SJCRH30 (cell line): ENCODE measurements around the gene MBL2. TPM values are rescaled to one million over a fixed set of nuclear protein-coding genes. Genes with fewer than 3 reads are reported as not detected.

Experiments used
- DNase-seq, 2 experiments: peaks; one replicate each; pipeline ENCODE4 v3.0.0-alpha.2; 2015 to 2020
- H3K27ac ChIP-seq: fragments of 250-450 bp; sonication (Bioruptor Pico); 2 replicates; pipeline ENCODE4 v1.5.1; 2020; ENCODE audit warnings: mild to moderate bottlenecking, moderate library complexity
- H3K27me3 ChIP-seq: fragments of 250-450 bp; sonication (Bioruptor Pico); 2 replicates; pipeline ENCODE4 v1.5.1; 2020; ENCODE audit warnings: mild to moderate bottlenecking, moderate library complexity
- H3K36me3 ChIP-seq: fragments of 250-450 bp; sonication (Bioruptor Pico); 2 replicates; pipeline ENCODE4 v1.5.1; 2020; ENCODE audit warnings: mild to moderate bottlenecking, moderate library complexity
- H3K4me1 ChIP-seq: fragments of 250-450 bp; sonication (Bioruptor Pico); 2 replicates; pipeline ENCODE4 v1.5.1; 2020; ENCODE audit warnings: mild to moderate bottlenecking, moderate library complexity
- H3K4me3 ChIP-seq: fragments of 250-450 bp; sonication (Bioruptor Pico); 2 replicates; pipeline ENCODE4 v1.5.1; 2020; ENCODE audit warnings: mild to moderate bottlenecking, moderate library complexity
- H3K9me3 ChIP-seq: fragments of 250-450 bp; sonication (Bioruptor Pico); replicated peaks from 2 replicates; pipeline ENCODE4 v1.5.1; 2020; ENCODE audit warnings: mild to moderate bottlenecking, moderate library complexity
- total RNA-seq: library from RNA; depleted of rRNA; stranded (reverse); fragments of >200 nt; shearing (Covaris generic); gene quantifications from 2 replicates; pipeline ENCODE4 v1.2.3, GENCODE V29; 2014

Gene MBL2
- total RNA-seq, 1 experiment from 2014 or later = not detected

DNA sequence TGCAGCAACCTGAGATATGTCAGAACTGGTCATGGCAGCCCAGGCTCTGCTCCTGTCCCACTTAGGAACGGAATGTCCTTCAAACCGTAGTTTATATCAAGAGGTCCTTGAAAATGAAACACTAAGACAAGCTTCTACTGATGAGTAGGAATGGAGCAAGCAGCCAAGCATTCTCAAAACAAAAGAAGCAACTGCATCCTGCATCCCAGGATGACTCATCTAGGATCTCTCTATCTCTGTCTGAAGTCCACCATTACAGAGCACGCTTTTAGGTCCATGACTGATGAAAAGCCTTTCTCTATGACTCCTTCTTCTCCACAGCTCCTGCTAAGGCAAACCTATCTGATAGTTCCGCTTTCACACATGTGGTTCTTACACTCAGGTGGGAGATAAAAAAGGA is 16.3 kb downstream of the MBL2 start:
- Histone ChIP-seq H3K27me3 (no peaks in the 10 kb centered on the region), H3K9me3 (no peaks in the 10 kb centered on the region), H3K36me3 (no peaks in the 10 kb centered on the region), H3K4me3 (no peak overlapping the region), H3K4me1 (no peaks in the 10 kb centered on the region), H3K27ac (no peak overlapping the region)
- no peak for DNase-seq

DNA sequence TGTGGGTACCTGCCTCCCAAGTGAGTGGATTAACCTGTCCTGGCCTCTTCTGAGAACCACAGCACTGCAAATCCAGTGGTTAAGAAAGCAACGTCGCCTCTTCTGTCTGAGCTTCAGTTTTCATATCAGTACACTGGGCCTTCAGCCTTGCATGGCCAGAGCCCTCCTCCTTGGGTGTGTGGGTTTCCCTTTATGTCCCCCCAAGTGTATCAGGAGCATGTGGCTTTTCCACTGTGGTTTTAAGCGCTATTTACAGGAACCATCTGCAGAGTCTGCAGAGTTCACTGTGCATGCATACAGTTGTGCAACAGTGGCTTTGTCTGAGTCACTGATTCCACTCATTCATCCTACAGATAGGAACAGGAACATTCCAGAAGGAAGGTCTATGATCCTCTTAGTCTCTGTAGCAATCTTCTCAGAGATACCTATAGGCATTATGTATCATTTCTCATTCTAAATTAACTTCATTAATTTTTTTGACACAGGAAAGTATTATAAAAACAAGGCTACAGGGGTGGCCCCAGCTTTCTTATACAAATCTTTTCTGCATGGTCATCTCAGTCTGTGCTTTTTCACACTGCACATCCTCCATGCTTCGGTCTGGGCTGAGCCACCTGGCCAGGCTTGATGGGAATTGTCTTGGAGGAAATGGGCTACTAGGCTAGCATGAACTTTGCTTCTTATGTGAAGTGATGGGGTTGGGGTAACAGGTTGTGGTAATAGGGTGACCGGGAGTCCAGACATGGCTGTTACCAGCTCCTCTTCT is 17.1 kb downstream of the MBL2 start:
- Histone ChIP-seq H3K9me3 (no peaks in the 10 kb centered on the region), H3K36me3 (no peaks in the 10 kb centered on the region), H3K4me3 (no peak overlapping the region), H3K4me1 (no peaks in the 10 kb centered on the region), H3K27ac (no peak overlapping the region), H3K27me3 (no peaks in the 10 kb centered on the region)
- no peak for DNase-seq

DNA sequence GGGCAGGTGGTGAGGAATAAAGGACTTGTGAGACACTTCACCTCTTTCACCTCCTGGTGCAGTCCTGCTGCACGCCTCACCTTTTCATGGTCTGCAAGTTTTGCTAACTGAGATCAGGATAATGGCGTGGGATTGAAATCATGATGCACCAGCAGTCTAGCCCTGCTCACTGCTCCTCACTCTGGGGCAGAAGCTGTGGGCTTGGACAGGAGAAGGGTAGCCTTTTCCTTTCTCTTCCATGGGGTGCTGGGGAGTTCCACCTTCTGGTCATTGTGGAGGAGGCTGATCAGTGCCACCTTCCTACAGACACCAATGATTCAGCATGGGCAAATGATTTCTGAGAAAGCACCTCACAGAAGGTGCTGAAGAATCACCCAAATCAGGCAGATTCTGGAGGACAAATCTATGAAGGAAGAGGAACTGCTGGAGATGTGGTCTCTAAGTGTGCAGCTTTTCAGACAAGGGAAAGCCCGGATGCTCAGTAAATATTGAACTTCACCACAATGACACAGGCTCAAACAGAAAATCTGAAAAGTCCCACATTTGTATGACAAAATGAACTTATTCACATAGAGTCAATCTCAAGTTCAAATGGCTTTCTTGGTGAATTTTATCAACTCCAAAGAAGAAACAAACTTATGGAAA is 19.7 kb downstream of the MBL2 start:
- Histone ChIP-seq H3K36me3 (no peaks in the 10 kb centered on the region), H3K27me3 (no peaks in the 10 kb centered on the region), H3K9me3 (no peaks in the 10 kb centered on the region), H3K27ac (no peak overlapping the region), H3K4me1 (no peaks in the 10 kb centered on the region), H3K4me3 (no peak overlapping the region)
- no peak for DNase-seq

DNA sequence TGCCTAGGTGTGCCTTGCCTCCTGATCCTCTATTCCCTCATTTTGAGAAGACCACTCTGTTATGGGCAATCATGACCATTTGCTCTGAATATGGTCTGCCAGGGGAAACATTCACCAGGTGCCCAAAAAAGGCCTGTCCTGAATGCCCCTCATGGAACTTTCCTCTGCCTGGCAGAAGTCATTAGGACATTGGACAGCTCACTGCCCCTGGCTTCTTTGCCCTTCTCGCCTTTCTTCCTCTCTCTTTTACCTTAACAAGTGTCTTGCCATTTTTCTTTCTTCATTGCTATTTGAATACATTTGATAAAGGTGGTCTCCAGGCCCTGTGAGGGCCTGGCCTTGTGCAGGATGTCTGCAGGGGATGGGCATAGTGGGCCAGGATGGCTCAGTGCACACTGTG is 20.3 kb downstream of the MBL2 start:
- H3K27ac ChIP-seq = no peak overlapping the region
- H3K27me3 ChIP-seq = no peaks in the 10 kb centered on the region
- no peaks in the 10 kb centered on the region for H3K9me3 ChIP-seq
- H3K36me3 ChIP-seq = no peaks in the 10 kb centered on the region
- no peaks in the 10 kb centered on the region for H3K4me1 ChIP-seq
- no peak for DNase-seq
- H3K4me3 ChIP-seq = no peak overlapping the region

DNA sequence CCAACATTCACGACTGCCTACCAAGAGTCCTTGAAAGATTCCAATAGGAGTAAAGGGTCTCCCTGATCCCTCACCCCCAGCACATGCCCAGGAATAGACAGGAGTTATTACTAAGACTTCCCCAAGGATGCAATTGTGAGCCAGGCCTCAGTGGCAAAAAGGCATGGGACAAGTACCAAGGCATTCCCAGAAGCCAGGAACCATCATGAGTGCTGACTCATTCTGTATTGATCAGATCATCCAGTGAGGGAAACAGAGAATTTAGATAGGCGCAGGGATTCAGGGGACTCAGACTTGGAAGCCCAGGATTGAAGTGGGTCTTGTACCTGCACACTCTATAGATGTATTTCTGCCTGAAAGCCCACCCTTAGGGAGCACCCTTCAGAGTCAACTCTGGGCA is 21.2 kb downstream of the MBL2 start:
- Histone ChIP-seq H3K4me1 (no peaks in the 10 kb centered on the region), H3K36me3 (no peaks in the 10 kb centered on the region), H3K9me3 (no peaks in the 10 kb centered on the region), H3K27me3 (no peaks in the 10 kb centered on the region), H3K4me3 (no peak overlapping the region), H3K27ac (no peak overlapping the region)
- no peak for DNase-seq

DNA sequence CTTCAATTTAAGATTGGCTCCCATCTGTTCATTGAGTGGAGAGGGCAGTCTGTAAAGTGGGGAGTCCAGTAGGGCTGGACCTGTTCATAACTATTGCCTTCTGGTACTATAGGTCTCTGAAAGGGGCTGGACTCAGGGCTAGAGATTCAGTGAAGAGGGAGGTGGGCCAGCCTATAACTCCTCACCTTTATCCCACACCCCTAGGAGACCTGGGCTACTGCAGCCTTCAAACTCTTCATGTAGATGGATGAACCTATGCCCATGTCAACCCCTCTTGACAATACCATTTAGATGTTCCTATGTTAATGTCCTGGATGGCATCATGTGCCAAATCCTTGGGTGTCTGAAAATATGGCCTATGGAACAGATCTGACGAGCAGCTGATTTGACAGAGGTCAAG is 22.0 kb downstream of the MBL2 start:
- Histone ChIP-seq H3K4me3 (no peak overlapping the region), H3K36me3 (no peaks in the 10 kb centered on the region), H3K27me3 (no peaks in the 10 kb centered on the region), H3K9me3 (no peaks in the 10 kb centered on the region), H3K27ac (no peak overlapping the region), H3K4me1 (no peaks in the 10 kb centered on the region)
- no peak for DNase-seq

DNA sequence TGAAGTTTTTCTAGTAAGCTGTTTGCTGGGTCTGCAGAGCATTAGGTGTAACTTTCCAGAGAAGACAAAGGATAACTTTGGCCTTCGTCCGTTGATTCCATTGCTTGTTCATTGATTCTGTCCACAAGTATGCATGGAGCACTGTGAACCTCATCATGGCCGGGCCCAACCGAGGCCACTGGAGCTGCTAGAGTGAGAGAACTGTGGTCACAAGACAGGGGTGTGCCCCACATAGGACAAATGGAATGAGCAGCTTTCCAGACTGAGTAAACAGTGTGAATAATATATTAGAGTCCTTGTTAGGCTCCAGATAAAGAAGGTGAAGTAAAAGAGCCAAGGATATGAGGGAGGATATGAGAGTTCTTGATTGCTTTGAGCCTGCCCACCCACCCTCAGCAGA is 24.9 kb downstream of the MBL2 start:
- no peak for DNase-seq
- no peak overlapping the region for H3K4me3 ChIP-seq

DNA sequence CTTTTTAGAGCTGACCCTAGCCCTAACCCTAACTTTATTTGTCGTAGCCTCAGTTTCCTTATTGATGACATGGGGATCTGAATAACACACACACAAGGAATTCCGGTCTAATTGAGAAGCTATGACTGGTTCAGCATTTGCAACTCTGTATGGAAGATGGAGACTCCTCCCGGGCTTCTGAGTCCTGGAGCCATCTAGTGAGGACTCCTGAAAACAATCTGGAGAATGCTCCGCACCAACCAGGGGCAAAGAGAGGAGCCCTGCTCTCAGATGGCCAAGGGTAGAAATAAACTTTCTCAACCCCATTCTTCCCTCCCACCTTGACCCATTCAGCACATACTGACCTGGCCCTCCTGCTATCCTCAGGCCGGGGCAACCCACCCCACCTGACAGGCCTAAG is 26.4 kb downstream of the MBL2 start:
- no peaks in the 10 kb centered on the region for H3K4me1 ChIP-seq
- H3K27me3 ChIP-seq = 0 out of 2 replicates have a peak, but pooled peaks cover 2% of the 10 kb centered on the region
- H3K4me3 ChIP-seq = no peak overlapping the region
- no peak overlapping the region for H3K27ac ChIP-seq
- no peak for DNase-seq
- no peaks in the 10 kb centered on the region for H3K9me3 ChIP-seq
- H3K36me3 ChIP-seq = no peaks in the 10 kb centered on the region

More for the DNA sequence above, 24.9 kb downstream of the MBL2 start:
- Histone ChIP-seq H3K9me3 (no peaks in the 10 kb centered on the region), H3K27me3 (0 out of 2 replicates have a peak, but pooled peaks cover 2% of the 10 kb centered on the region), H3K27ac (no peak overlapping the region), H3K36me3 (no peaks in the 10 kb centered on the region), H3K4me1 (no peaks in the 10 kb centered on the region)

DNA sequence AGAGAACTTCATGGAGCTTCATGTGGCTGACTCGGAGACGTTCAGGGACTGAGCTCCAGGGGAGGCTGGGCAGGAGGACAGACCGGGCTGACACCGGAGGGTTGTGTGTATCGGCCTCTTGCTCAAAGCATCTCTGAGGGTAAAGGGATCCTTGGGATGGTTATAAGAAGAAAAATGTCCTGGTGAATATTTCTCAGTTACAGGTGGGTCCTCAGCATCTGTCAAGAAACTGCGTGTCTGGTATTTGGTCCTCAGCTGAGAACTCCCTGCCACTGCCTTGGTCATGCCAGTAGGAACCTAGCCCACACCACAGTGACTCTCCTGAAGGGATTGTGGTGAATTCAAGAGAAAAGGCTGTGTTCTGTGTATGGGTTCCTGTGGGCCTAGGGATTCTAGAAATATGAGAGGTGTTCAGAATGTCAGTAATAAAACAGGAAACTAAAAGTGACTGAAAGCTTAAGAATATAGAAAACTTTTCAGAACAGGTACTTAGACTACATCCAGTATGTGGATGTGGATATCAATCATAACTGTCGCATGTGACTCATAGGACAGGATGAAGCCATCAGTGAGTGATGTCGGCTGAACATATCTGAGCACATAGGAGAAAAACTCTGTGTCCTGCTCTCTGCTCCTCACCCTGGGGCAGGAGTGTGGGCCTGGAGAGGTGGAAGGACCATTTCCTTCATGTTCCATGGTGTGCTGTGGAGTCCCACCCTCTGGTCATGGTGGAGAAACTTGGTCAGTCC is 28.4 kb downstream of the MBL2 start:
- no peaks in the 10 kb centered on the region for H3K36me3 ChIP-seq
- no peak for DNase-seq
- no peak overlapping the region for H3K27ac ChIP-seq
- 0 out of 2 replicates have a peak, but pooled peaks cover 2% of the 10 kb centered on the region for H3K27me3 ChIP-seq
- no peaks in the 10 kb centered on the region for H3K9me3 ChIP-seq
- H3K4me1 ChIP-seq = no peaks in the 10 kb centered on the region
- H3K4me3 ChIP-seq = no peak overlapping the region

DNA sequence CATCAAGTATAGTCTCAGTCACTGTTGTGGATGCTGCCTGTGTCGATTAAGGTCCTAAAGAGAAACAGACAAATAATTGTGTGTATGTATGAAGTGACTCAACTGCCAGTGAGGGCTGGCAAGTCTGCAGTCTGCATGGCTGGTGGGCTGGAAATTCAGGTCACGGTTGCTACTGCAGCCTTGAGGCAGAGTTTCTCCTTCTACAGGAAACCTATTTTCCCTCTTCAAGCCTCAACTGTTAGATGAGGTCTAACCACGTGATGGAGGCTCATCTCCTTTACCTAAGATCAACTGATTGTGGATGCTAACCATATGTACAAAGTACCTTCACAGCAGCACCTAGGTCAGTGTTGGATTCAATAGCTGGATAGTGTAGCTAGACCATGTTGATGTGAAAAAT is 29.9 kb downstream of the MBL2 start:
- Histone ChIP-seq H3K27ac (no peak overlapping the region), H3K27me3 (0 out of 2 replicates have a peak, but pooled peaks cover 2% of the 10 kb centered on the region), H3K36me3 (no peaks in the 10 kb centered on the region), H3K9me3 (no peaks in the 10 kb centered on the region), H3K4me3 (no peak overlapping the region), H3K4me1 (no peaks in the 10 kb centered on the region)
- no peak for DNase-seq

DNA sequence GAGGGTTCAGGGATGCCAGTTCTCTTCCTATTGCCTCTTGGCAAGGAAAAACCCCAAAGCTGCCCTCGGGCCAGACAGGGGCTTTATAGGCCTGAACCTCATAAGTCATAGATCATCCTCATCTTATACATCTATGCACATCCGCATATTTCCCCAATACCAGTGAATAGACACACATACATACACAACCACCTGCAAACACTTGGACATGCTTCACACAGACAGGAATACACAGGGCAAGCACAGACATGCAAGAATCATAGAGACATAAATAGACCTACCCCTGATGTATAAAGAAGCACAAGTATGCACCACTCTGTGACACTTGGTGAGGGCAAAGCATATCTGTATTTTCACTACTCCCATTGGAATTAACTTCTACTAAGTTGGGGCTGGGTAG is 30.7 kb downstream of the MBL2 start:
- no peak for DNase-seq
- H3K4me3 ChIP-seq = no peak overlapping the region
- no peak overlapping the region for H3K27ac ChIP-seq
- no peaks in the 10 kb centered on the region for H3K36me3 ChIP-seq
- H3K27me3 ChIP-seq = 0 out of 2 replicates have a peak, but pooled peaks cover 2% of the 10 kb centered on the region
- no peaks in the 10 kb centered on the region for H3K9me3 ChIP-seq
- H3K4me1 ChIP-seq = no peaks in the 10 kb centered on the region

DNA sequence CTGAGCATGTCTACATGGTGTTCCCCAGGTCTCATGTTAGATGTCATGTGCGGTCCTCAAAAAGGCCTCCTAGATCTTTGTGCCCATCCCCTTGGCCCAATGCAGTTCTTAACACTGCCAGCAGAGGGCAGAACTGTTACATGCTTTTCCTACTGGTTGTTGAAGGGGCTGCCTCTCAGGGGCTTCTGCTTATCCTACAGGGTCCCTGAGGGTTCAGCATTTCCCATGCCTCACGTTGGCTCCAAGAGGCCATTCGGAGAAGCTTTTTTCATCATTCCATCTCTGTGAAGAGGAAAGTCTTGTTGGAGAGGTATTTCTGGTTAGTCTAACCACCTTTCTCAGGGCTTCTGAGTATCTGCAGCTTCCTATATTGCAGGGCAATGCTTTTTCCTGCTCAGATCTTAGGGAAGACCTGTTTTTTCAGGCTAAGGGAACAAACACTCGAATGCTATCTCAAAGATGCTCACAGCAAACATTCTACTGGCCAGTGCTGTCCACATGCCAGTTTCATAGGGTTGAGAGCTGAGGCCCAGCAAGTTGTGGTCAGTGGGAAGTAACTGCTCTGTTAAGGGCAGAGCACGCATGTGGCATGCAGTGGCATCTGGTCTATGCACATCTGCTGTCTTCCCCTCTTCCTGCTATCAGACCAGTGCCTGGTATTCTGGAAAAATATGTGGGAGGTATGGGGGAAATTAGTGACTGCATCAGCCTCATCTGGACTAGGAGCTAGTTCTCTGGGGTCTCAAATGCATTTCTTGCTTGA is 31.5 kb downstream of the MBL2 start:
- Histone ChIP-seq H3K27me3 (0 out of 2 replicates have a peak, but pooled peaks cover 2% of the 10 kb centered on the region), H3K36me3 (no peaks in the 10 kb centered on the region), H3K4me3 (no peak overlapping the region), H3K4me1 (no peaks in the 10 kb centered on the region), H3K27ac (no peak overlapping the region), H3K9me3 (no peaks in the 10 kb centered on the region)
- DNase-seq = peak; percentile 25 to 69

DNA sequence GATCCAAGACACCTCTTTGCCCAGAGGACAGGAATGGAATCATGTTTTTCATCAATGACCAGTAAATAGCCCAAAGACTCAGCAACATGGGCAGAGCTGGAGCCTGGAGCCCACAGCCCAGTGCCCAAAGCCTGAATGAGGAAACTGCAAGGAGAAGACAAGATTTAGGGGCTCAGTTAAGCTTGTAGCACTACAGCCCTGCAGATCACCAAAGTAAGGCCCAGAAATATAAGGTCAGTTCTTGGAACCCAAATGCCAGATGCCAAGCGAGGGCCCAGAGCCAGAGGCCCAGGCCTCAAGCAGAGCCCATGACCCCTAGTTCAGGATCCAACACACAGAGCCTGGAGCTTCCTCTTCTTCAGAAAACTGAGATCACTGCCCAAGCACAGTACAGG is 32.4 kb downstream of the MBL2 start:
- no peak for DNase-seq
- Histone ChIP-seq H3K36me3 (no peaks in the 10 kb centered on the region), H3K9me3 (no peaks in the 10 kb centered on the region), H3K4me1 (no peaks in the 10 kb centered on the region), H3K27ac (no peak overlapping the region), H3K27me3 (0 out of 2 replicates have a peak, but pooled peaks cover 2% of the 10 kb centered on the region), H3K4me3 (no peak overlapping the region)

DNA sequence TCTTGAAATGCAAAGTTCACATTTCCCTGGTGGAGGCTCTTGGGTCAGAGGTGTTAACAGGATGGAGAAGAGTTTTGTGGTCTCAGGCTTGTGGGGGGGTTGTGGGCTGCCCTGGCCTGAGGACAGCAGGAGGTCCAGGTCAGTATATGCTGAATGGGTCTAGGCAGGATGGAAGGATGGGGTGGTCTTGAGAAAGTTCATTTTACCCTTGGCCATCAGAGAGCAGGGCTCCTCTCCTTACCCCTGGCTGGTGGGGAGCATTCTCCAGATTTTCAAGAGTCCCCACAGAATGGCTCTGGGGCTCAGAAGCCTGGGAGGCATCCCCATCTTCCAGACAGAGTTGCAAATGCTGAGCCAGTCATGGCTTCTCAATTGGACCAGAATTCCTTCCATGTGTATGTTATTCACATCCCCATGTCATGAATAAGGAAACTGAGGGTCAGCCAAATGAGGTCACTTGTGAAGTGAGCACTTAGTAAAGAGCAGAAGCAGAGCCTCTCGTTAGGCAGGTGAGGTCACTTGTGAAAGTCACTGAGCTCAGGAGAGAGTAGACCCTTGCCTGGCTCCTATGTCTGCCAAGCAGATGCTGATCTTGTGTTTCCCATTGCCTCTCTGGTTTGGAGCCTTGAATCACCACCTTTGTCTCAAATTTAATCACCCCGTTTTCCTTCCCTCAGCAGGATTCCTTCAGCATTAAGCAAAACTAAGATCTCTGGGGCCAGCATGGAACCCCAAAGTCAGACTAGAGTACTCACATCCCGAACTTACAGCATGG is 33.0 kb downstream of the MBL2 start:
- Histone ChIP-seq H3K27me3 (0 out of 2 replicates have a peak, but pooled peaks cover 2% of the 10 kb centered on the region), H3K4me1 (no peaks in the 10 kb centered on the region), H3K27ac (no peak overlapping the region), H3K4me3 (no peak overlapping the region), H3K9me3 (no peaks in the 10 kb centered on the region), H3K36me3 (no peaks in the 10 kb centered on the region)
- DNase-seq = no peak
